ENCODE data around the gene ERCC2.

DNA sequence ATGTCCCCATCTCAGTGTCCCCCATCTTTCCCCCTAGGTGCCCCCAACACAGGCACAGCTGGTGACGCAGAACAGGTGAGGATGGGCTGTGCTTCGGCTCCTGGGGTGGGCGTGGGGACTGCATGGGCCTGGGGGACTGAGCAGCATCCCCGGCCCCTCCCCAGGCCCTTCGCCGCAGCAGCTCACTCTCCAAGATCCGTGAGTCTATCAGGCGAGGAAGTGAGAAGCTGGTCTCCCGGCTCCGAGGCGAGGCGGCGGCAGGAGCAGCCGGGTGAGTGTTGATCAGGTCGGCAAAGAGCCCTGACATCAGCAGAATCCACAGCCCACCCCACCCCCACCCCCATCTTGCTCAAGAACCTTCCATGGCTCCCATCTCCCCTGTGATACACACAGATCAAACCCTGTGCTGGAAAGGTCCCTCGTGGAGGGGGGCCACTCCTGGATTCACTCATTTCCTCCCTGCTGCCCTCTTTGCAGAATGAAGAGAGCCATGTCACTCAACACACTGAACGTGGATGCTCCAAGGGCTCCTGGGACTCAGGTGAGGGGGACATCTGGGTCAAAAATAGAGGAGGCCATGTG lies 19.8 kb downstream of the ERCC2 start:
- TF ChIP-seq POLR2AphosphoS5 (IDR thresholded peaks at IDR 0.05), result no peak
- TF ChIP-seq, protein P1, sequence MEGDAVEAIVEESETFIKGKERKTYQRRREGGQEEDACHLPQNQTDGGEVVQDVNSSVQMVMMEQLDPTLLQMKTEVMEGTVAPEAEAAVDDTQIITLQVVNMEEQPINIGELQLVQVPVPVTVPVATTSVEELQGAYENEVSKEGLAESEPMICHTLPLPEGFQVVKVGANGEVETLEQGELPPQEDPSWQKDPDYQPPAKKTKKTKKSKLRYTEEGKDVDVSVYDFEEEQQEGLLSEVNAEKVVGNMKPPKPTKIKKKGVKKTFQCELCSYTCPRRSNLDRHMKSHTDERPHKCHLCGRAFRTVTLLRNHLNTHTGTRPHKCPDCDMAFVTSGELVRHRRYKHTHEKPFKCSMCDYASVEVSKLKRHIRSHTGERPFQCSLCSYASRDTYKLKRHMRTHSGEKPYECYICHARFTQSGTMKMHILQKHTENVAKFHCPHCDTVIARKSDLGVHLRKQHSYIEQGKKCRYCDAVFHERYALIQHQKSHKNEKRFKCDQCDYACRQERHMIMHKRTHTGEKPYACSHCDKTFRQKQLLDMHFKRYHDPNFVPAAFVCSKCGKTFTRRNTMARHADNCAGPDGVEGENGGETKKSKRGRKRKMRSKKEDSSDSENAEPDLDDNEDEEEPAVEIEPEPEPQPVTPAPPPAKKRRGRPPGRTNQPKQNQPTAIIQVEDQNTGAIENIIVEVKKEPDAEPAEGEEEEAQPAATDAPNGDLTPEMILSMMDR (IDR thresholded peaks at IDR 0.05), result no peak
- TF ChIP-seq EP300 (IDR thresholded peaks at IDR 0.05), result no peak
- TF ChIP-seq POLR2A (IDR thresholded peaks at IDR 0.05), result no peak

All from upper lobe of left lung (tissue), 4 donors.